Natural killer cell (primary cell): ENCODE results near the gene BMPR2. TPM values are rescaled to one million over a fixed set of nuclear protein-coding genes. Genes with fewer than 3 reads are reported as not detected.

Experiments
- ATAC-seq, 3 donors: fragments of 150-1000 bp in 2 of 3; fragments of 200-7000 bp in 1 of 3; cut with Tn5 transposase; 1 replicate in 1 of 3; 2 replicates in 2 of 3; pipeline ENCODE4 v1.10.0; 2021; ENCODE audit warnings: mild to moderate bottlenecking in 2 of 3, moderate library complexity in 2 of 3
- DNase-seq, 2 donors: peaks; one replicate each; pipeline versions ENCODE4 v3.0.0 to v3.0.0-alpha.2; 2013 to 2021; ENCODE audit warnings: mixed read lengths in 1 of 2
- H3K27ac ChIP-seq: one replicate; pipeline ENCODE4 v1.5.1; 2013; ENCODE audit warnings: mild to moderate bottlenecking, low read length
- H3K27me3 ChIP-seq: one replicate; pipeline ENCODE4 v1.6.1; 2013; ENCODE audit warnings: low read length; ENCODE audit not compliant: control insufficient read depth, insufficient read depth
- H3K36me3 ChIP-seq: one replicate; pipeline ENCODE4 v1.6.1; 2013; ENCODE audit warnings: low read length; ENCODE audit not compliant: control insufficient read depth, insufficient read depth
- H3K4me1 ChIP-seq: one replicate; pipeline ENCODE4 v1.6.1; 2013; ENCODE audit warnings: low read length; ENCODE audit not compliant: control insufficient read depth, insufficient read depth
- H3K4me3 ChIP-seq: one replicate; pipeline ENCODE4 v1.5.1; 2013; ENCODE audit warnings: low read length
- H3K9me3 ChIP-seq: one replicate; pipeline ENCODE4 v1.6.1; 2013; ENCODE audit warnings: low read length; ENCODE audit not compliant: control insufficient read depth, insufficient read depth
- H3K27ac Mint-ChIP-seq, 2 donors: one replicate each; pipeline ENCODE4 v1.8.0; 2022; ENCODE audit warnings: mild to moderate bottlenecking in 2 of 2, mixed read lengths in 2 of 2, moderate library complexity in 1 of 2
- H3K27me3 Mint-ChIP-seq, 2 donors: one replicate each; pipeline ENCODE4 v1.8.0; 2022; ENCODE audit warnings: low read depth in 2 of 2, mixed read lengths in 2 of 2
- H3K36me3 Mint-ChIP-seq: one replicate; pipeline ENCODE4 v1.8.0; 2022; ENCODE audit warnings: mixed read lengths
- H3K4me1 Mint-ChIP-seq, 2 donors: one replicate each; pipeline ENCODE4 v1.8.0; 2022; ENCODE audit warnings: mixed read lengths in 2 of 2
- H3K4me3 Mint-ChIP-seq: one replicate; pipeline ENCODE4 v1.8.0; 2022; ENCODE audit warnings: mild to moderate bottlenecking, moderate library complexity, mixed read lengths
- H3K9me3 Mint-ChIP-seq, 2 donors: one replicate each; pipeline ENCODE4 v1.8.0; 2022; ENCODE audit warnings: mixed read lengths in 2 of 2
- CTCF ChIP-seq: fragments of 200-600 bp; IDR thresholded peaks from one replicate; pipeline ENCODE4 v1.8.0; 2022; ENCODE audit warnings: antibody characterized with exemption
- WGBS: methylation state at CpG from one replicate; pipeline ENCODE4 v1.1.7; 2013; ENCODE audit warnings: missing lambda C conversion rate; ENCODE audit not compliant: insufficient coverage; 5-methylcytosine and 5-hydroxymethylcytosine counted together
- intact Hi-C: fragments of 100-400 bp; cut with micrococcal nuclease; formaldehyde crosslinking; loops from one replicate; pipeline ENCODE4 v1.14.2; 2022
- total RNA-seq, 4 donors: library from RNA; stranded (reverse); fragments of 120-200 nt in 1 of 4; gene quantifications; one replicate each; pipeline versions ENCODE4 v1.2.3 to v1.2.4, GENCODE V29; 2013 to 2022

Gene BMPR2
- total RNA-seq = 10 to 100 TPM; 17.8 to 25.5 (median 23.2) TPM
- 14.1 TPM for total RNA-seq (2013)

GRCh38 chr2:202375609-202376408 lies at the start of gene BMPR2:
Gene BMPR2, plus strand, starts transcription at chr2:202376327. Its CDS starts 1,148 bp downstream, at chr2:202377475.
- H3K4me3 Mint-ChIP-seq = peak within 1 kb of the TSS; percentile 93
- no peaks in the 10 kb centered on the region for H3K27me3 Mint-ChIP-seq
- H3K4me1 Mint-ChIP-seq = peaks cover 39 to 43% of the 10 kb centered on the region in 2 donors
- no peaks in the 10 kb centered on the region for H3K9me3 Mint-ChIP-seq
- intact Hi-C loops = loop anchor here (5.0 to 10.0 kb wide), 2 partner anchors 111 to 861 kb away; partner anchors contain the start of genes CYP20A1 and NOP58
- DNase-seq (peak; percentile 79 to 90), ATAC-seq (peak; percentile 78 to 84 (median 82))
- Histone ChIP-seq H3K36me3 (no peaks in the 10 kb centered on the region), H3K9me3 (no peaks in the 10 kb centered on the region), H3K27ac (peak within 1 kb of the TSS; percentile 49), H3K4me1 (peaks cover 12% of the 10 kb centered on the region), H3K4me3 (peak within 1 kb of the TSS; percentile 72), H3K27me3 (no peaks in the 10 kb centered on the region)
- TF ChIP-seq CTCF = no peak
- peak within 1 kb of the TSS; percentile 72 to 73 for H3K27ac Mint-ChIP-seq
- H3K36me3 Mint-ChIP-seq = no peaks in the 10 kb centered on the region
- 0% methylated on average over 70 of the region's 70 CpGs for WGBS

- WGBS = 100% methylated on average over 1 of the region's 1 CpG
- no peak for ATAC-seq
Observed at GRCh38 chr2:202327858-202328257, 48.3 kb upstream of the BMPR2 start.

GRCh38 chr2:202335791-202336467 lies 40.2 kb upstream of the BMPR2 start:
- no peak for TF ChIP-seq CTCF
- Histone ChIP-seq H3K27me3 (no peaks in the 10 kb centered on the region), H3K9me3 (no peaks in the 10 kb centered on the region), H3K27ac (no peak overlapping the region), H3K4me1 (no peaks in the 10 kb centered on the region), H3K36me3 (no peaks in the 10 kb centered on the region), H3K4me3 (no peak overlapping the region)
- no peaks in the 10 kb centered on the region for H3K9me3 Mint-ChIP-seq
- H3K36me3 Mint-ChIP-seq = no peaks in the 10 kb centered on the region
- intact Hi-C loops = no loop called here
- no peak overlapping the region for H3K4me3 Mint-ChIP-seq
- H3K27ac Mint-ChIP-seq = no peak overlapping the region
- H3K4me1 Mint-ChIP-seq = peaks cover 0 to 7% of the 10 kb centered on the region in 2 donors
- 98% methylated on average over 6 of the region's 6 CpGs for WGBS
- DNase-seq = no peak
- H3K27me3 Mint-ChIP-seq = no peaks in the 10 kb centered on the region
- no peak for ATAC-seq

More at GRCh38 chr2:202327858-202328257, 48.3 kb upstream of the BMPR2 start:
- Mint-ChIP-seq H3K27ac (no peak overlapping the region), H3K27me3 (no peaks in the 10 kb centered on the region), H3K36me3 (no peaks in the 10 kb centered on the region), H3K4me3 (no peak overlapping the region), H3K9me3 (no peaks in the 10 kb centered on the region), H3K4me1 (no peaks in the 10 kb centered on the region)
- TF ChIP-seq CTCF = no peak
- DNase-seq = no peak
- Histone ChIP-seq H3K9me3 (no peaks in the 10 kb centered on the region), H3K4me1 (no peaks in the 10 kb centered on the region), H3K27ac (no peak overlapping the region), H3K4me3 (no peak overlapping the region), H3K36me3 (no peaks in the 10 kb centered on the region), H3K27me3 (no peaks in the 10 kb centered on the region)
- intact Hi-C loops = no loop called here
